HG03521 (cell line): ENCODE data around the gene MBP.

ENCODE experiments used
- ATAC-seq: cut with Tn5 transposase; IDR thresholded peaks from one replicate; pipeline ENCODE4 v1.9.1; 2021; ENCODE audit warnings: mild to moderate bottlenecking, moderate library complexity; ENCODE audit not compliant: unreplicated experiment

The MBP gene

GRCh38 chr18:76931171-76931570, 201.4 kb downstream of the MBP start:
- no peak for ATAC-seq
